Measurements from ENCODE around the gene NPY2R.

Gene NPY2R

GRCh38 chr4:155249016-155249566 lies 40.7 kb downstream of the NPY2R start:
- no peak for DNase-seq (ENCODE audit: low spot score)

DNA sequence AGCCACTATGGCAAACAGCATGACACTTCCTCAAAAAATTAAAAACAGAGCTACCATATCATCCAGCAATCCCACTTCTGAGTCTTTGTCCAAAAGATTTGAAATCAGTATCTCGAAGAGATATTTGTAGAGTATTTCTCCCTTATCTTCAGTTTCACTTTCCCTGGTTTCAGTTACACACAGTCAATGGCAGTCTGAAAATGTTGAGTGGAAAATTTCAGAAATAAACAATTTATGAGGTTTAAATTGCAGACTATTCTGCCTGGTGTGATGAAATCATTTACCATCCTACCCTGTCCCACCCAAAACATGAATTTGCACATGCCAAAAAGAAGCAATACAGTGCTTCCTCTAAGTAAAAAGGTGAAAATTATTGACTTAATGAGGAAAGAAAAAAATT lies 43.9 kb downstream of the NPY2R start:
- DNase-seq (ENCODE audit: low spot score), result no peak

GRCh38 chr4:155263480-155263879 lies 55.0 kb downstream of the NPY2R start:
- no peak for DNase-seq (ENCODE audit: low spot score)

DNA sequence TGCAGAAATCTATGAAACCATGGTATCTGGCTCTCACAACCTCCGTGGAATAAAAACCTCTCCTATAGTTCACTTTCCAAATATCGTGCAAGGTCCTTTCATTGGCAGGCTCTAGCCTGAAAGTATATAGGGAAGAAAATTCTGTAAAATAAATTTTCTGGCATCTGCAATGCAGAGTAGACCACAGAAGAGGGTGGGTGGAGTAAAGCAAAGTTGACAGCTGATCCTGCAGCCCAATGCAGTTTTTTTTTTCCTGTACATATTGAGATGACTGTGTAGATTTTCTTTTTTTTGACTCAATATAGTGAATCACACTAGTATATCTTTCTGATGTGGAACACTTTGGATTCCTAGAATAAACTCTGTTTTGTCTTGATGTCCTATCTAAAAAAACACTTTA lies 56.7 kb downstream of the NPY2R start:
- DNase-seq (ENCODE audit: low spot score), result no peak

All from AG08396 (cell line).